ENCODE data around the gene NIBAN1.
"Not testable (repeated sequence)": the region's sequence is repeated elsewhere in the genome, so short reads cannot be mapped to it uniquely, and the experiment has no call there.

Gene NIBAN1

DNA sequence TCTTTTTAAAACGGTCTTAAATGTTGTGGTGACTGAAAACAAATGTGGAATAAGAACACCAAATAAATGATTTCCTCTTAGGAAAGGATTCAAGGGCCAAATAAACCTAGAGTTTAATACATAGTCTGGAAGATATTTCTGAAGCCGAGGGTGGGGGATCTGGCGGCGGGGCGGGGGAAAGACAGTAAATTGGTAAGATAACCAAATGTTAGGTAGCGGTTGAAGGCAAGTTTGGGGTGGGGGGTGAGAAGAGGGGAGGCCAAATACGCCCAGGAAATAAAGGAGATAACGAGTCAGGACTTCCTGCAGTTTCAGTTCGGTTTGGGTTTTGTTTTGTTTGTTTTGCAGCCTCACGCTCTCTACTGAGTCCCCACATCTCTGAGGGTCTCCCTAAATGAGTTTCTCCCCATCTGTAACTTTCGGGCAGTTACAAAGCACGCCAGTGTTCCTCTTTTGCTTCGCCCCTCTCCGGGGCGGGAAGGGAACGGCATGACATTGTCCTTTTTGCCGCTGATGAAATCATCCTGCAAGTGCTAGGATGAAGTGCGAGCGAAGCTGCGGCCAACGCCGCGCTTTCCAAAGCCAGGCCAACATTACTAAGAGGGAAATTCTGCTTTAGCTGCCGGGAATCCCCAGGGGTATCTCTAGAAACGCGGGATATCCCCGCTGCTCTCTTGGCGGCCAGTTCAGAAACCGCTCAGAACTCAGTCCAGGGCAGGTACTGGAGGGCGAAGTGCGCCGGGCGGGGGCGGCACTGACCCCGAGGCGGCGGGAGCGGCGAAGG is 844 bp downstream of the NIBAN1 start:
- peak; percentile 62 for DNase-seq (ENCODE audit: low spot score)

DNA sequence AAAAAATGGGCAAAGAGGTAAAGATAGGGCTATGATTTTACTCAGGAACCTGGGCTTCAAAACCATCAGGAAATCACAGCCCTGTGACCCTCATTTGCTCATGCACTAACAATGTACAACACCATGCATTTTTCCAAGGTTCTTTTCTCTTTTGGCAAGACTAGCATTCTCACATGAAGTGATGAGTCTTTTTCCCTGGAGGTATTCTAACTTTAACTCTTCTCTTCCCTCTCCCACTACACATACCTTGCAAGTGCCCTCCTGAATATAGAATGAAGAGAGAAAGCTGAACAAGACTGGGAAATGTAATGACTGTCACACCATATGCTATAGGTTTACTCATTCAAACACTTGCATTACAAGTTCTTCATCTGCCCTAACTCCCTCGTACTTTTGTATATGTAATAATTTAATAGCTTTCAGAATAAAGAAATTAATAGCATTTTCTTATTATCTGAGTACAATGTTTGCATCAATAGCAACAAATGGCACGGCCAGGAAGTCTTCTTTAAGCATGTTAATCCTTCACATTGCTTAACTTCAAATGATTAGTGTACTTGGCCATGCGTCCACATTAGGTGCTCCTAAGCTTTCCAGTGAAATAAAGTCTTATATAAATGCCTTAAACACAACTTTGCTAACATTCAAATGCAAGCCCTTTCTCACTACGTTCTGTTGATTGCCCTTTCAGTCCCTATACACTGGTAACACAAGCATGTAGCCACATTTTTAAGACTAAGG is 1.8 kb downstream of the NIBAN1 start:
- DNase-seq (ENCODE audit: low spot score), result peak; percentile 11

DNA sequence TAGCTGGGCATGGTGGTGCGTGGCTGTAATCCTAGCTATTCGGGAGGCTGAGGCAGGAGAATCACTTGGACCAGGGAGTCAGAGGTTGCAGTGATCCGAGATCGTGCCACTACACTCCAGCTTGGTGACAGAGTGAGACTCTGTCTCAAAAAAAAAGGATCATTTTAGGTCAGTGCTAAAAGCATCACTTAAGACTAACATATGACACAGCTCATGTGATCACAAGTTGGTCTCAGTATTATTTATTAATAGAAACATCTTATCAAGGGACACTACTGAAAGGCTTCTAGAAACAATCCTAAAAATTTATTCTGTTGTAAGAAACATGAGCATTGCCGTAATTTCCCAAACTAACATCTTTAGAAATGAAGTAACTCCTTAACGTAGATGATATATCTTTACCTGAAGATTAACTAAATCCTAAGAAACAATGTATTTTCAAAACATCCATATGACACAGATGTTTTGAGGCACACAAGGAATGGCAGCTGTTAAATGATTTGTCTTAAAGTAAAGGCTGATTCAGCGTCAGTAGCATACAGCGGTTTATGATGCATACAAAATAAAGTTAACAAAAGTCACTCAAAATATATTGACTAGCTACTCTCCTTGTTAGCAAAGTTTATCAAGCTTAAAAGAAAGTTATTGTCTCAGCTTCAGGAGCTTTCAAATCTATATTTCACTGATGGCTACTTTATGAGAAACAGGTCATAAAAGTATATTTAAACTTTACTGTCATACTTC is 2.6 kb downstream of the NIBAN1 start:
- DNase-seq (ENCODE audit: low spot score), result no peak

DNA sequence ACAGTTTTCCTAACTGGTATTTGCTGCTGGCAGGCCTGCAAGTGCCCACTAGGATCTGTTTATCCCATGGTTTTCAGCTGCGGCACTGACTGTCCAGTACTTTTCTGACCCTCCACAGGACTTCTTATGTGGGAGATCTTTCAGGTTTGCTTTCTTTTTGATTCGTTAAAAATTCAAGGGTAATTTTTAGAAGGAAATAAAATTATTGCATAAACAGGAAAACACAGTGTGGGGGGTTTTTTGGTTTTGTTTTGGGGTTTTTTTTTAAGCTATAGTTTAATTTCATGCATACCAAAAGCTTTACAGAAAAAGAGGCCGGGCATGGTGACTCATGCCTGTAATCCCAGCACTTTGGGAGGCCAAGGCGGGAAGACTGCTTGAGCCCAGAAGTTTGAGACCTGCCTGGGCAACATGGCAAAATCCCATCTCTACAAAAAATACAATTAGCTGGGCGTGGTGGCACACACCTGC is 3.6 kb downstream of the NIBAN1 start:
- DNase-seq (ENCODE audit: low spot score), result no peak

DNA sequence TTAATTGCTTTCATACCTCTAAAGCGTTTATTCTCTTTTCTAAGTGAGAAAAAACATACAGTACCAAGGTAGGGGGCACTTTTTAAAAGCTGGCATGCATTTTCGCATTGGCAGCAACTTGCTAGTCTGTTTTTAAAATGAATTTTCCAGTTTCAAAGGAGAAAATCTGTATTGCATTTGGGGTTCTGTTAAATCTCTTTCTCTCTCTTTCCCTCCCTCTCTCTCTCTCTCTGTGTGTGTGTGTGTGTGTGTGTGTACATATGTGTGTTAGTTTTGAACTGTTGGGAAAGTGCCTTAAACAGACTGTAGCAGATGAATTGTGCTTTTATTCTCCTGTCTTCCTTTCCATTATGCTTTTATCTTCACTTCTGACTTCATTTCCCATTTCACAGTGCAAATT is 7.3 kb downstream of the NIBAN1 start:
- no peak for DNase-seq (ENCODE audit: low spot score)

DNA sequence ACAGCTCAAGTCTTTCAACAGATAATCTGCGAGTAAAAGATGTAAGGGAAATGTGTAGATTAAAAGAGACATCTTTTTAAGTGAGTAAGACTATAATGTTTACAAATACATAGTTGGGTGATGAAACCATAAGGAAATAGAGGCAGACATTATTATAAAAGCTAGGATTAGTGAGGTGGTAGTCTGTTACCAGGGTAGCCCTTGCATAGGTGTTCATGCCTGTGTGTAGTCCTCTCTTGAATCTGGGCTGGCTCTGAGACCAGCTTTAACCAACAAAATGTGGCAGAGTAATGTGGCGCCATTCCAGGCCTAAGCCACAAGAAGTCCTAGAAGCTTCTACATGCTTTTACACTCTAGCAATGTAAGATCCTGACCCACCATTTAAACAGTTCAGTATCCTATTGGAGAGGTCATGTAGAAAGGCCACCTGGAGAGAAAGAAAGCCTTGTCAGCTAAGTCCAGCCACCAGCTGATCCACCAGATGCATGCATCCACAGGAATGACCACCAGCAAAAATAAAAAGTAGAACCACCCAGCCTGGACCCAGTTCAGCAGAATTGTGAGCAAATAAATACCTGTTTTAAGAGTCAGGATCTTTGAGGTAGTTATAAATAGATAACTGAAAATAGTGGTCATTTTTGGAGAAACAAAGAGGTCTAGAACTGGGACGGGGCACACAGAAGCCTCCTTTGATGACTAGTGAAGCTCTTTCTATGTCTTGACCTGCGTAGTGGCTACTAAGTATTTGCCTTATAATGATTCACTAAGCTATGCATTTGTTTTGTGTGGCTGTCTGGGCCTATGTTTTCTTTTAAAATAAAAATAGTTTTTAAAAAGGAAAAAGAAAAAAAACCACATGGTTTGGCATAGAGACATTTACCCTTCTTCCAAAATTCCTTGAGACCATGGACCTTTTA is 8.1 kb downstream of the NIBAN1 start:
- no peak for DNase-seq (ENCODE audit: low spot score)

DNA sequence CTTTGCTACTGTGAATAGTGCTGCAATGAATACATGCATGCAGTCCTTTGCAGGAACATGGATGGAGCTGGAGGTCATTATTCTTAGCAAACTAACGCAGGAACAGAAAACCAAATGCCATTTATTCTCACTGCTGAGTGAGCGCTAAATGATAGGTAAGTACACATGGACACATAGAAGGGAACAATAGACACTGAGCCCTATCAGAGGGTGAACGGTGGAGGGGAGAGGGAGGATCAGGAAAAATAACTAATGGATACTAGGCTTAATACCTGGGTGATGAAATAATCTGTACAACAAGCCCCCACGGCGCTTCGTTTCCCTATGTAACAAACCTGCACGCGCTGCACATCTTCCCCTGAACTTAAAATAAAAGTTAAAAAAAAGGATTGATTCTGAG is 8.9 kb downstream of the NIBAN1 start:
- DNase-seq (ENCODE audit: low spot score), result no peak

DNA sequence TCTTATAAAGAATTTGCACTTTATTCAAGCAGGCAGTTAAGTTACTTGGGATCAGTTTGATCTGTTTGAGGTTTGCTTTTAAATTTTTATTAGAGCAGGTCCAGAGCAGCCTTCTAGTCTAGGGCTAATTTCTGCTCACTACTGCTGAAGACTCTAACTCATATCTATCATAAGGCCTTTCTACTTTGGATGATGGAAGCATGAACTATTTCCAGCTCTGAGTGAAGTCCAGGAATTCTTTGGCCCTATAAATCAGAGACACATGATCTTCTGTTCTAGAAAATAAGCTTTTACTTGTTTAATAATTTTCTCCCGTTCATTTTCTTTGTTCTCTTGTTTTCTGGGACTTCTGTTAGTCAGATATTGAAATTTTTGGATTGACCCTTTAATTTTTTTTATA is 14.7 kb downstream of the NIBAN1 start:
- DNase-seq (ENCODE audit: low spot score), result no peak

DNA sequence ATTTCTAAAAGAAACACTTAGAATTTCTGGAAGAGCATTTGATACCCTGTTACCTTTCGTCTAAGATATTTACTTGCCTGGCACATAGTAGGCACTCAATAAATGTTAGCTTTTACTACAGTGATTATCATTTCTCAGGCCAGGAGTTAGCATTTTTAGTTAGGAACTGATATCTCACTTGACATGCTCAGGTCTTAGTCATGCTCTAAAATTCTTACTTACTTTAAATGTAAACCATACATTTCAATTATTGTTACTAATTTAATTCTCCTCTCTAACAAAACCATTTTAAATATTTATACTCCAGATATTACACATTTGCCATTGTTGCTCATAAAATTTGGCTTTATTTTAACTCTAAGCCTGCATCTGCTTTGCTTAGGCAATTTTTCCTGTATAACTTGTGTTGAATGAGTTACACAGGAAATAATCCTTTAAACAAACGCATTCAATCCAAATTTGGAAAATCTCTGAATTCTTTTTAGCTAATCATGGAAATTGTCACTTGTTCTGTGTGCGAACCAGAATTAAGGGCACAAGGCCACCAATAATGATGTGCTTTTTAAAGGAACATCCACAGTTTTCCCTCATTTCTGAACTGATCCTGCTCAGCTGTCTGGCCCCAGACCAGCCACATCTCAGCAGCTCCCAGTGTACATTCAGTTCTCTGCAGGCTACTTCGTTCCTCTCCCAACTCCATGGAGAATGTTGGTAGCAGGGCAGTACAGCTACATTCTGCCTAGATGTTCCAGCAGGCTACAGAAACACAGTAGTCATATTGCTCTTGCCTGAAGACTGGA is 15.6 kb downstream of the NIBAN1 start:
- no peak for DNase-seq (ENCODE audit: low spot score)

DNA sequence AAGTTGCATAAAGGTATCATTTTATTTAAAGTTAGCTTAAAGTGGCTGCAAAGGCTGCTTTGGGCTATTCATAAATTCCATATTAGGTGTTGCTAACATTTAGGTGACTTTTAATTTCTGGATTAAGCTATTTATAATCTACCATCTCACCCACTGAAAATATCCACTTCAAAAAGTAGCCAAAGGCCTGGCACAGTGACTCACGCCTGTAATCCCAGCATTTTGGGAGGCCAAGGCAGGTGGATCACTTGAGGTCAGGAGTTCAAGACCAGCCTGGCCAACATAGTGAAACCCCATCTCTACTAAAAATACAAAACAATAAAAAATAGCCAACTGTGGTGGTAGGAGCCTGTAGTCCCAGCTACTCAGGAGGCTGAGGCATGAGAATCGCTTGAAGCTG is 16.4 kb downstream of the NIBAN1 start:
- DNase-seq (ENCODE audit: low spot score), result not testable (repeated sequence)

DNA sequence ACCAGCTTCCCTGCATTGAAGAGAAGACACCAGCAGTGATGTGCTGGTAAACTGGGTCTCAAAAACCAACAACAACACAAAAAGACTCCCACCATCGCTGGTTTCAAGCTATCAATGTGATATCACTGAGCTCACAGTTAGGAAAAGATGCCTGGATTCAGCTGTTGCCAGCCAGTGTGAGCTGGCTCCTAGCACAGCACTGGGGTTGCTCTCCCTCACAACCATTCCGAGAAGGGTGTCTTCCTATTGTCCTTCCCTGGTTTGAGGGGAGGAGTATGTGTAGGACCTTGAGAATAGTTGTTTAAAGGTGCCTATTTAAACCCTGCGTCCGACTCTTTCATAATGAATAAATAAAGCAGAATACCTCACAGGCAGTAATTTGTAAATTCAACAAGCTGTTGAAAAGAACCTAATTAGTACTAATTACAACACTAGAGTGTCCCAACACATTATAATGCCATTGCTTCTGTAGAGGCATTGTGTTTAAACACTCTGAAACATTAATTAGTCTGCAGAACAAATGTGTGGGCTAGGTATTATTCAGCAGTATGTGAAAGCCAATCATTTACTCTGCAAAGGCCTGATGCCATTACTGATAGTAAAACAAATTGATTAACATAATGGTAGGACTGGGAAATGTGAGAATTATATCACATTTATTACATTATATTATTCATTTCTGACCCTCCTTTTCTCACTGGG is 17.2 kb downstream of the NIBAN1 start:
- no peak for DNase-seq (ENCODE audit: low spot score)

DNA sequence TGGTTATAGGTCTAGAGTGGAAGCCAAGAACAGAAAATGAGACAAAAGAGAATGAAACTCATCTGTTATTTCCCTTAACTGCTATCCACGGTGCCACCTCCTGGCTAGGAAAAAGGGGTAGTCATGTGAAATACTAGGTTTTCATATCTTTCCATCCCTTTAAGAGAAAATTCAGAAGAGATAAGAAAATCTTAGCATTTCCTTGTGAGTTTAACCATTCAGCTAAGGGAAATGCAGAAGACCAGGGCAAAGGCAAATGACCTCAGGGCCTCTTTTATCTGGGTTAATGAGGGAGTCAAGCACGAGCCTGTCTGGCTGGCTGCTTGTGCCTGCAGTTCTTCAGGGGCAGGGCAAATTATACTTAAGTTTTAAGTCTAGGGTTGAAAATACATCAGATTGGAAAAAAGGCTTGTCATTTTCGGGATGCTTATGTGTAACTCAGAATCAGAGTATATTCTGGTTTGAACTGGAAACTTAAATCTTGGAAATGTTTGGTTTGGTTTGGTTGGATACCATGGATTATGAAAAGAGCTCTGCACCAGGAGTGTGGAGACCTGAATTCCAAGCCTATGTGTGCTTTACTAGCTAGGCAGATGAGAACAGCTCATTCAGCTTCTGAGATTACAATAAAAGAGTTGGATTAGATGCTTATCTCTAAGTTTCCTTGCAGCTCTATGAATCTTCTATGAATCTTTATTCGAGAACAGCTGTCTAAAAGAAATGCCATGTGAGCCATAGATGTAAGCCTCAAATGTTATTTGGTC is 19.9 kb downstream of the NIBAN1 start:
- no peak for DNase-seq (ENCODE audit: low spot score)

DNA sequence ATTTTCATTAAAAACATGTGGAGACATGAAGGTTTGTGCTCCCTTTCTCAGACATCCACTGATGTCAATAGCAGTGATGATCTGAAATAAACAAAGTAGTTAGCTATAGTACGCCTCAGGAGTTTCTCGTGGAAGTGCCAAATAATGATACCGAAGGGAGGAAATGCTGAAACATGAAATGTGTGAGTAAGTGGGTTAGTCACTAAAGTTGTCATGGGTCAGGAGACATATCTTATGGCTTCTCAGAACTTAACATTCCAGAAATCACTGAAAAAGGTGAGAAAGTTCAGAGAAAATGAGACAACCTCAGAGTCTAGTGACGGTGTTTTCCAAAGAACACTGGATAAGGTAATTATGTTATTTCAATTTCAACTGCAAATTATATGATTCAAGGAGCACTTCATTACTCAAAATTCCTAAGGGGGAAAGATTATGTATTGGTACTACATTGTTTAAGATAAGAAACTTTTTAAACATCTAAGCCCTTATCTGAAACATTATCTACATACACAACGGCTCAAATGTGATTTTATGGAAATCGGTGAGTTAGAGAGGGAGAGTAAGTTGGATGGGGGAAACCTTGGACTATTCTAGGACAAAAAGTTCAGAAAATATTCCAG is 20.6 kb downstream of the NIBAN1 start:
- no peak for DNase-seq (ENCODE audit: low spot score)

DNA sequence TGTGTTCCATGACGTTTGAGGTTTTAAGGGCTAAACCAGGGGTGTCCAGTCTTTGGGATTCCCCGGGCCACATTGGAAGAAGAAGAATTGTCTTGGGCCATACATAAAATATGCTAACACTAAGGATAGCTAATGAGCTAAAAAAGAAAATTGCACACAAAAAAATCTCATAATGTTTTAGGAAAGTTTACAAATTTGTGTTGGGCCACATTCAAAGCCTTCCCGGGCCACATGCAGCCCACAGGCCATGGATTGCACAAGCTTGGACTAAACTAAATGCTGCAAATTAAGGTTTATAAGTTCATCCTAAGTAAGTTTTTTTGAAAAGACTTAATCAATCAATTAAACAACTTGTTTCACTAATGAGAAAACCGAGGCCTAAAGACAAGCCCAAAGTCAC is 21.9 kb downstream of the NIBAN1 start:
- no peak for DNase-seq (ENCODE audit: low spot score)

DNA sequence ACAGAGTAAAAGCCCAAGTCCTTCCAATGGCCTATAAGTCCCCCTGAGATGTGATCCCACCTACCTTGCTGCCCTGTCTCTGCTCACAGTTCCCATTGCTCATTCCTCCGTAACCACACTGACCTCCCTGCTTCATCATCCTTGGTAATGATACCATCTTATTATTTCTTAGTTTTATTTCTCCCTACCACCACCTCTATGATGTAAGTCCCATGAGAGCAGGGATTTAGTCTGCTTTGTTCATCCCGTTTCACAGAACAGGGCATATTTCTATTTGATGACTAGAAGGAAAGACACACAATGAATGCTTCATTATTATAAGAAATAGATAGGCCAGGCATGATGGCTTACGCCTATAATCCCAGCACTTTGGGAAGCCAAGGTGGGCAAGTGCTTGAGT is 22.5 kb downstream of the NIBAN1 start:
- no peak for DNase-seq (ENCODE audit: low spot score)

DNA sequence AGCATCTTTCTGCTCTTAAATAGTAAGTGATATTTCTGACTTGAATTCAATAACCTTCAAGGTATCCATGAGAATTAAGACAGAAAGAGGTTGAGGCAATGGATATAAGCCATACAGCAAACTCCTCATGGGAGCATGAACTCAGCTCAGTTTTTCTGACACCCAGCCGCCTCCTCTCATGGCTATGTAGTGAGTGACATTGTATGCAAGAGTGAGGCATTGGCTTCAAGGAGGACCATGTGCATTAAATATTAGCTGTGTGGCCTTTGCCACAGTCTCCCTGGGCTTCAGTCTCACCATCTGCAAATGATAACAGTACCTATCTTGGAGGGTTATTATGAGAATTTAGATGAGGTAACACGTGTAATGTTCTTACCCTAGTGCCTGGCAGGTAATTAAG is 23.4 kb downstream of the NIBAN1 start:
- no peak for DNase-seq (ENCODE audit: low spot score)

DNA sequence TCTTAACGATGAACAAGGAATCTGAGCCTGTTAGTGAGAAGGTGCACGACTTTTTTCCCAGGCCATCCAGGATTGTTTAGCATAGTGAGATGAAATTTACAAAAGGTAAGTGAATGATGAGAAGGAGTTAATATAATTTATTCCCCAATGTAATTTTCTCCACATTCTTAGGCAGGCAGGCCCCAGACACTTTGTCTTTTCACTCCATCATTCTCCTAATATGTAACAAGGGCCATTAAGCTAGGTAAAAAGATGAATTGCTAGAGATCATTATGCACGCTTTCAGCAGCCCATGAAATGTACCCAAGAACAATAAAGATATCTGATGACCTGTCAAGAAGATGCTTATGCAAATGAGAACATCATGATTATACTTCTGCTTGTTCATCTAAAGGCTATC is 24.1 kb downstream of the NIBAN1 start:
- no peak for DNase-seq (ENCODE audit: low spot score)

DNA sequence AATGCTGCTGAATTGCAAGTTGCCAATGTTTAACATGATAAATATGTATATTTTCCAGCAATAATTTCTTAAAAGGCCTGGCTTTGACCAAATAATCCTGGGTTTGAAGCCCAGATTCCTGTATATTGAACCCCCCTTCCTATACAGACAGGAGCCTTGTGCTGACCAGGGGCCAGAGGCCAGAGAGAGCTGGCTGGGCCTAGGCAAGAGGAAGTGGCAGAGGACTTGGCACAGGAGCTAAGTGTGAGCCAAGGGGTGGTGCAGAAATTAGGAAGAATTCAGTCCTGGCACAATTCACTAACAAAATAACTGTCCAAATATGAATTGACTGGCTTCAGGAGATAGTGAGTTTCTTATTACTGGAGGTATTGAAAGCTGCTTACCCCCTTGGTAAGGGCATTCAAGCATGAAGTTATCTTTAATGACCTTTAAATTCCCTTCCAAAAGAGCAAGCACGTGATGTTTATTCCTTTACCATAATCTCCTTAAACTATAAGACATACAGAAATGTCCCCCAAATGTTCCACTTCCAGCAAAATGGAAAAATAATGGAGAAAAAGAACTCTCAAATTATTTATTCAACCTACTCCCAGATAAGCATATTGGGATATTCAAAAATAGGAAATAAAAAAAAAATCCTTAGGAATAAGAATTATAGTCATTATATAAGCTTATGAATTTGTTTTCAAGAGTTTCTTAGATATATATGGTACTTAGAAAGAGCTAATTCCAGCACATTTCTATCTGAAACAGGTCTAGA is 26.6 kb downstream of the NIBAN1 start:
- no peak for DNase-seq (ENCODE audit: low spot score)
